Trophoblast cell (in vitro differentiated cells and primary cell): Measurements from ENCODE around the gene ENG.
A peak's percentile ranks its signal among the peaks of the same experiment; 100 is the strongest.

ENCODE experiments used
- DNase-seq, 2 donors: peaks; one replicate each; pipeline ENCODE4 v3.0.0-alpha.2; 2016
- H2AFZ ChIP-seq: 2 replicates; pipeline ENCODE4 v1.6.1; 2013; ENCODE audit warnings: low read length, moderate library complexity, mild to moderate bottlenecking; ENCODE audit not compliant: insufficient read depth, poor library complexity
- H2AK5ac ChIP-seq: 2 replicates; pipeline ENCODE4 v1.6.1; 2013; ENCODE audit warnings: mild to moderate bottlenecking, low read length
- H2BK120ac ChIP-seq: 2 replicates; pipeline ENCODE4 v1.6.1; 2013; ENCODE audit warnings: low read length, mild to moderate bottlenecking, moderate library complexity; ENCODE audit not compliant: insufficient read depth, poor library complexity
- H2BK12ac ChIP-seq: 2 replicates; pipeline ENCODE4 v1.6.1; 2013; ENCODE audit warnings: mild to moderate bottlenecking, low read length, moderate library complexity
- H2BK5ac ChIP-seq: 2 replicates; pipeline ENCODE4 v1.6.1; 2013; ENCODE audit warnings: low read length, low read depth, moderate library complexity, mild to moderate bottlenecking; ENCODE audit not compliant: poor library complexity
- H3K14ac ChIP-seq: 2 replicates; pipeline ENCODE4 v1.6.1; 2013; ENCODE audit warnings: mild to moderate bottlenecking, low read length
- H3K18ac ChIP-seq: 2 replicates; pipeline ENCODE4 v1.6.1; 2013; ENCODE audit warnings: mild to moderate bottlenecking, low read length
- H3K23ac ChIP-seq: 2 replicates; pipeline ENCODE4 v1.6.1; 2013; ENCODE audit warnings: low read length
- H3K27ac ChIP-seq: 2 replicates; pipeline ENCODE4 v1.5.1; 2013; ENCODE audit warnings: low read depth, mild to moderate bottlenecking, inconsistent platforms, low read length, moderate library complexity
- H3K27me3 ChIP-seq: 2 replicates; pipeline ENCODE4 v1.6.1; 2013; ENCODE audit warnings: inconsistent platforms, mild to moderate bottlenecking, low read length, moderate library complexity; ENCODE audit not compliant: insufficient read depth
- H3K36me3 ChIP-seq, 2 experiments: 1 replicate in 1 of 2; 2 replicates in 1 of 2; pipeline ENCODE4 v1.6.1; 2013; ENCODE audit warnings: low read length in 2 of 2, mild to moderate bottlenecking in 2 of 2, moderate library complexity in 1 of 2; ENCODE audit not compliant: insufficient read depth in 2 of 2, control insufficient read depth in 1 of 2
- H3K4ac ChIP-seq: 2 replicates; pipeline ENCODE4 v1.6.1; 2013; ENCODE audit warnings: low read depth, mild to moderate bottlenecking, low read length, moderate library complexity
- H3K4me1 ChIP-seq, 2 experiments: 1 replicate in 1 of 2; 2 replicates in 1 of 2; pipeline ENCODE4 v1.6.1; 2013; ENCODE audit warnings: low read length in 2 of 2, mild to moderate bottlenecking in 2 of 2, moderate library complexity in 1 of 2; ENCODE audit not compliant: insufficient read depth in 2 of 2, control insufficient read depth in 1 of 2
- H3K4me2 ChIP-seq: 2 replicates; pipeline ENCODE4 v1.6.1; 2013; ENCODE audit warnings: inconsistent platforms, mild to moderate bottlenecking, low read length, moderate library complexity
- H3K4me3 ChIP-seq: 2 replicates; pipeline ENCODE4 v1.5.1; 2013; ENCODE audit warnings: mild to moderate bottlenecking, low read depth, low read length, inconsistent platforms
- H3K79me1 ChIP-seq: one replicate; pipeline ENCODE4 v1.6.1; 2013; ENCODE audit warnings: low read length
- H3K79me2 ChIP-seq: 2 replicates; pipeline ENCODE4 v1.6.1; 2013; ENCODE audit warnings: low read length, mild to moderate bottlenecking; ENCODE audit not compliant: control insufficient read depth, insufficient read depth, poor library complexity
- H3K9ac ChIP-seq: 2 replicates; pipeline ENCODE4 v1.6.1; 2013; ENCODE audit warnings: mild to moderate bottlenecking, low read length
- H3K9me3 ChIP-seq: 2 replicates; pipeline ENCODE4 v1.6.1; 2013; ENCODE audit warnings: low read depth, mild to moderate bottlenecking, control low read depth, inconsistent platforms, low read length; ENCODE audit not compliant: insufficient read depth
- H4K12ac ChIP-seq: 2 replicates; pipeline ENCODE4 v1.6.1; 2013; ENCODE audit warnings: low read depth, mild to moderate bottlenecking, low read length, moderate library complexity
- H4K8ac ChIP-seq: 2 replicates; pipeline ENCODE4 v1.6.1; 2013; ENCODE audit warnings: low read depth, mild to moderate bottlenecking, low read length, moderate library complexity
- H4K91ac ChIP-seq: one replicate; pipeline ENCODE4 v1.6.1; 2013; ENCODE audit warnings: low read depth, mild to moderate bottlenecking, low read length, moderate library complexity
- WGBS: extraction: QIAGEN DNeasy Blood & Tissue Kit; methylation state at CpG from one replicate; pipeline ENCODE4 v1.1.7; 2013; ENCODE audit warnings: missing lambda C conversion rate; ENCODE audit not compliant: insufficient read length, insufficient coverage; ENCODE audit errors: extremely low coverage; 5-methylcytosine and 5-hydroxymethylcytosine counted together

Gene ENG

GRCh38 chr9:127852829-127853228 is 1.6 kb downstream of the ENG start:
- no peak overlapping the region for H3K9ac ChIP-seq
- peak overlapping the region; percentile 85 for H2BK120ac ChIP-seq
- peak overlapping the region; percentile 67 for H4K8ac ChIP-seq
- H2AK5ac ChIP-seq: peak overlapping the region; percentile 82
- H4K12ac ChIP-seq: no peak overlapping the region
- peaks cover 10% of the 10 kb centered on the region for H3K79me2 ChIP-seq
- peak overlapping the region; percentile 87 for H3K14ac ChIP-seq
- peaks cover 31 to 40% of the 10 kb centered on the region in 2 experiments for H3K4me1 ChIP-seq
- H2BK5ac ChIP-seq: peak overlapping the region; percentile 83
- H3K4me2 ChIP-seq: no peak overlapping the region
- H3K4me3 ChIP-seq: no peak overlapping the region
- H3K36me3 ChIP-seq: peaks cover 2 to 10% of the 10 kb centered on the region in 2 experiments
- peak overlapping the region; percentile 87 for H3K4ac ChIP-seq
- DNase-seq: no peak
- H3K18ac ChIP-seq: peak overlapping the region; percentile 81
- no CpG with 5 or more reads among the region's 9 CpGs for WGBS
- peaks cover 59% of the 10 kb centered on the region for H3K79me1 ChIP-seq
- peak overlapping the region; percentile 98 for H2BK12ac ChIP-seq
- peaks cover 17% of the 10 kb centered on the region for H3K9me3 ChIP-seq
- no peak overlapping the region for H3K23ac ChIP-seq
- no peaks in the 10 kb centered on the region for H3K27me3 ChIP-seq
- H3K27ac ChIP-seq: no peak overlapping the region
- peak overlapping the region; percentile 92 for H4K91ac ChIP-seq
- H2AFZ ChIP-seq: peak overlapping the region; percentile 17

GRCh38 chr9:127850286-127850830 is 4.1 kb downstream of the ENG start:
- Histone ChIP-seq H2AFZ (no peak overlapping the region), H3K9me3 (peaks cover 22% of the 10 kb centered on the region), H3K79me2 (peaks cover 18% of the 10 kb centered on the region), H3K27ac (peak overlapping the region; percentile 16), H3K18ac (peak overlapping the region; percentile 2), H2BK120ac (no peak overlapping the region), H2AK5ac (peak overlapping the region; percentile 6), H3K79me1 (peaks cover 68% of the 10 kb centered on the region), H3K9ac (no peak overlapping the region), H3K23ac (no peak overlapping the region), H4K12ac (no peak overlapping the region), H3K4me3 (no peak overlapping the region), H3K4ac (no peak overlapping the region), H3K4me1 (peaks cover 54 to 63% of the 10 kb centered on the region in 2 experiments), H2BK12ac (peak overlapping the region; percentile 8), H3K27me3 (no peaks in the 10 kb centered on the region), H3K4me2 (no peak overlapping the region), H2BK5ac (no peak overlapping the region), H4K91ac (peak overlapping the region; percentile 23), H3K36me3 (peaks cover 2 to 11% of the 10 kb centered on the region in 2 experiments), H4K8ac (no peak overlapping the region), H3K14ac (no peak overlapping the region)
- WGBS: no CpG with 5 or more reads among the region's 17 CpGs
- DNase-seq: peak; percentile 90 to 95

GRCh38 chr9:127848756-127849504 is 5.5 kb downstream of the ENG start:
- Histone ChIP-seq H4K12ac (no peak overlapping the region), H3K4me3 (no peak overlapping the region), H4K91ac (peak overlapping the region; percentile 98), H2BK5ac (peak overlapping the region; percentile 24), H2AK5ac (peak overlapping the region; percentile 70), H3K36me3 (peaks cover 2 to 11% of the 10 kb centered on the region in 2 experiments), H3K79me2 (peaks cover 17% of the 10 kb centered on the region), H3K4me1 (peaks cover 53 to 62% of the 10 kb centered on the region in 2 experiments), H3K27ac (peak overlapping the region; percentile 57), H3K9ac (no peak overlapping the region), H3K23ac (no peak overlapping the region), H3K14ac (peak overlapping the region; percentile 8), H3K9me3 (peaks cover 22% of the 10 kb centered on the region), H2BK12ac (peak overlapping the region; percentile 81), H2BK120ac (peak overlapping the region; percentile 79), H3K79me1 (peaks cover 71% of the 10 kb centered on the region), H3K27me3 (no peaks in the 10 kb centered on the region), H2AFZ (no peak overlapping the region), H3K18ac (peak overlapping the region; percentile 31), H3K4me2 (no peak overlapping the region), H3K4ac (no peak overlapping the region), H4K8ac (no peak overlapping the region)
- no CpG with 5 or more reads among the region's 10 CpGs for WGBS
- DNase-seq: peak; percentile 88 to 92

GRCh38 chr9:127847833-127848755 is 6.4 kb downstream of the ENG start:
- H4K8ac ChIP-seq: peak overlapping the region; percentile 71
- peaks cover 65% of the 10 kb centered on the region for H3K79me1 ChIP-seq
- H3K4me3 ChIP-seq: no peak overlapping the region
- peak overlapping the region; percentile 99 for H2BK120ac ChIP-seq
- peaks cover 11% of the 10 kb centered on the region for H3K79me2 ChIP-seq
- peak overlapping the region; percentile 39 for H4K12ac ChIP-seq
- H3K9me3 ChIP-seq: peaks cover 22% of the 10 kb centered on the region
- H2BK12ac ChIP-seq: peak overlapping the region; percentile 93
- peak overlapping the region; percentile 76 for H3K18ac ChIP-seq
- no peak overlapping the region for H3K4me2 ChIP-seq
- DNase-seq: peak; percentile 59 to 79
- WGBS: no CpG with 5 or more reads among the region's 12 CpGs
- H3K23ac ChIP-seq: no peak overlapping the region
- peak overlapping the region; percentile 92 for H2BK5ac ChIP-seq
- no peaks in the 10 kb centered on the region for H3K27me3 ChIP-seq
- H3K36me3 ChIP-seq: peaks cover 2 to 13% of the 10 kb centered on the region in 2 experiments
- peaks cover 47 to 54% of the 10 kb centered on the region in 2 experiments for H3K4me1 ChIP-seq
- no peak overlapping the region for H2AFZ ChIP-seq
- H2AK5ac ChIP-seq: peak overlapping the region; percentile 75
- H4K91ac ChIP-seq: peak overlapping the region; percentile 98
- H3K14ac ChIP-seq: peak overlapping the region; percentile 93
- peak overlapping the region; percentile 71 for H3K27ac ChIP-seq
- H3K9ac ChIP-seq: no peak overlapping the region
- peak overlapping the region; percentile 73 for H3K4ac ChIP-seq
